ENCODE measurements around the gene ATP1A2. TPM values are rescaled to one million over a fixed set of nuclear protein-coding genes. Genes with fewer than 3 reads are reported as not detected.

The ATP1A2 gene
- total and polyA plus RNA-seq, 7 donors, result 52.5 to 1,040 (median 523) TPM

DNA sequence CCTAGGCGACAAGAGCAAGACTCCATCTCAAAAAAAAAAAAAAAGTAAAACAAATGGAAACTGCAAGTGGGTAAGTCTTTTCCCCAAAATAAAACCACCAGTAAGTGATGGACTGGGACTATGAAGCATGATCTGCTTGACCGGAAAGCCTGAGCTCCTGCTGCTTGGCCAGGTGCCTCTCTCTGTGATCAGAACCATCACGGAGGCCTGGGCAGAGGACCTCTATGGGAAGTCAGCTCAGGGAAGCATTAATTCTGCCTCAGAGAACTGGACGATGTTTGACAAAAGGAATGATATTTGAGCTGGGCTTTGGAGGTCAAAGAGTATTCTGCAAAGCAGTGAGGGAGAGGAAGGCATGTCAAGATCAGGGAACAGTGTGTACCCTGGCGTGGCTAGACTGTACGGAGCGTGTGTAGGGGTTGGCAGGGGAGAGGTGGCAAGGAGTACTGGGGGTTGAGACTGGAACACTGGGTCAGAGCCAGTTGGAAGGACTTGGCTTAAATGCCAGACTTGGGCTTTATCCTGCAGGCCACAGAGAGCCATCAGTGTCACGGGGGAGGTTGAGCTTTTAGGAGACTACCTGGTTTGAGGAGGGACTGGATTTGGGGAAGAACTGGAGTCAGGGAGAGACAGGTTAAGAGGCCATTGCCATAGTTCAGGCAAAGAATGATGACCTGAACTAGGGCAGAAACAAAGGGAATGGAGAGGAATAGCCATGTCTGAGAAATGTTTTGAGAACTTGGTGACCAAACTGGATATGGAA, 16.4 kb downstream of the ATP1A2 start:
- Histone ChIP-seq H3K4me1 (peaks cover 84% of the 10 kb centered on the region), H3K27me3 (ENCODE audit: insufficient read depth in 3 of 3, low read length in 2 of 3) (no peaks in the 10 kb centered on the region), H3K4me3 (peak overlapping the region; percentile 11), H3K36me3 (ENCODE audit: insufficient read depth in 1 of 2, low read depth in 1 of 2) (peaks cover 0 to 89% of the 10 kb centered on the region in 2 donors), H3K27ac (peak overlapping the region; percentile 98), H3K9me3 (no peaks in the 10 kb centered on the region)
- TF ChIP-seq, protein P1, sequence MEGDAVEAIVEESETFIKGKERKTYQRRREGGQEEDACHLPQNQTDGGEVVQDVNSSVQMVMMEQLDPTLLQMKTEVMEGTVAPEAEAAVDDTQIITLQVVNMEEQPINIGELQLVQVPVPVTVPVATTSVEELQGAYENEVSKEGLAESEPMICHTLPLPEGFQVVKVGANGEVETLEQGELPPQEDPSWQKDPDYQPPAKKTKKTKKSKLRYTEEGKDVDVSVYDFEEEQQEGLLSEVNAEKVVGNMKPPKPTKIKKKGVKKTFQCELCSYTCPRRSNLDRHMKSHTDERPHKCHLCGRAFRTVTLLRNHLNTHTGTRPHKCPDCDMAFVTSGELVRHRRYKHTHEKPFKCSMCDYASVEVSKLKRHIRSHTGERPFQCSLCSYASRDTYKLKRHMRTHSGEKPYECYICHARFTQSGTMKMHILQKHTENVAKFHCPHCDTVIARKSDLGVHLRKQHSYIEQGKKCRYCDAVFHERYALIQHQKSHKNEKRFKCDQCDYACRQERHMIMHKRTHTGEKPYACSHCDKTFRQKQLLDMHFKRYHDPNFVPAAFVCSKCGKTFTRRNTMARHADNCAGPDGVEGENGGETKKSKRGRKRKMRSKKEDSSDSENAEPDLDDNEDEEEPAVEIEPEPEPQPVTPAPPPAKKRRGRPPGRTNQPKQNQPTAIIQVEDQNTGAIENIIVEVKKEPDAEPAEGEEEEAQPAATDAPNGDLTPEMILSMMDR (IDR thresholded peaks at IDR 0.05), result no peak
- DNase-seq (peak; percentile 73 to 91), ATAC-seq (peak; percentile 45 to 75 (median 71))
- 16 to 39% (median 23%) methylated on average over 8 of the region's 8 CpGs for WGBS, 3 donors
- intact Hi-C loops (cut with DNase I), result no loop called here

GRCh38 chr1:160133990-160134770, 18.6 kb downstream of the ATP1A2 start:
- WGBS, 3 donors, result 51 to 62% (median 53%) methylated on average over 9 of the region's 9 CpGs
- H3K9me3 ChIP-seq, result no peaks in the 10 kb centered on the region
- peak overlapping the region; percentile 98 for H3K27ac ChIP-seq
- no peak overlapping the region for H3K4me3 ChIP-seq
- TF ChIP-seq, protein P1 (IDR thresholded peaks at IDR 0.05), result no peak
- H3K27me3 ChIP-seq (ENCODE audit: insufficient read depth in 3 of 3, low read length in 2 of 3), result no peaks in the 10 kb centered on the region
- no peak for ATAC-seq
- peaks cover 76% of the 10 kb centered on the region for H3K4me1 ChIP-seq
- DNase-seq, result no peak
- peaks cover 0 to 95% of the 10 kb centered on the region in 2 donors for H3K36me3 ChIP-seq (ENCODE audit: insufficient read depth in 1 of 2, low read depth in 1 of 2)
- intact Hi-C loops (cut with DNase I), result no loop called here

GRCh38 chr1:160134791-160135572, 19.4 kb downstream of the ATP1A2 start:
- Histone ChIP-seq H3K4me3 (no peak overlapping the region), H3K27ac (peak overlapping the region; percentile 75), H3K9me3 (no peaks in the 10 kb centered on the region), H3K27me3 (ENCODE audit: insufficient read depth in 3 of 3, low read length in 2 of 3) (no peaks in the 10 kb centered on the region), H3K36me3 (ENCODE audit: insufficient read depth in 1 of 2, low read depth in 1 of 2) (peaks cover 0 to 95% of the 10 kb centered on the region in 2 donors), H3K4me1 (peaks cover 68% of the 10 kb centered on the region)
- ATAC-seq (no peak), DNase-seq (no peak)
- intact Hi-C loops (cut with DNase I), result no loop called here
- WGBS, 3 donors, result 50 to 67% (median 50%) methylated on average over 17 to 20 of the region's 20 CpGs
- TF ChIP-seq, protein P1 (IDR thresholded peaks at IDR 0.05), result no peak

DNA sequence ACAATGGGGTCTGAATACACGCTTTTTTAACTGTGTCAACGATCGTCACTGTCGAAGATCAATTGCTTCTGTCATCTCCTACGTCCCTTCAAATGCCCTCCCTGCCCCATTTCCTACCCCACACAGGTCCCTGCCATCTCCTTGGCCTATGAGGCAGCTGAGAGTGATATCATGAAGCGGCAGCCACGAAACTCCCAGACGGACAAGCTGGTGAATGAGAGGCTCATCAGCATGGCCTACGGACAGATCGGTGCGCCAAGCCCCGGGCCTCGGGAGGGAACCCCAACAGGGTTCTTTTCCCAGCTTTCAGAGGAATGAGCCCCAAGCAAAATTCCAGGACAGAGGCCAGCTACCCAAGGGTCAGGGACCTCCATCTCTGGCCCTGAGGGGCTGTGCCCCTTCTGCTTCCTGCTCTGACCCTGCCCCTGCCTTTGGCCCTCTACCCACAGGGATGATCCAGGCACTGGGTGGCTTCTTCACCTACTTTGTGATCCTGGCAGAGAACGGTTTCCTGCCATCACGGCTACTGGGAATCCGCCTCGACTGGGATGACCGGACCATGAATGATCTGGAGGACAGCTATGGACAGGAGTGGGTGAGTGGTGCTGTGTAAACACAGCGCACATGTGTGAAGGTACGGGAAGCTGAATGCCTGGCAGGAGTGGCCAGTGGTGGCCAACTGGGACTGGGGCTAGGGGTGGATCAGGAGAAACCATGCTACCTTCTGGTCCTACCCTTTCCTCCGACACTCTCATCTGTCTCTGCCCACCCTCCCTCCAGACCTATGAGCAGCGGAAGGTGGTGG, 20.8 kb downstream of the ATP1A2 start:
- intact Hi-C loops (cut with DNase I), result no loop called here
- Histone ChIP-seq H3K27me3 (ENCODE audit: insufficient read depth in 3 of 3, low read length in 2 of 3) (no peaks in the 10 kb centered on the region), H3K4me3 (no peak overlapping the region), H3K9me3 (no peaks in the 10 kb centered on the region), H3K27ac (peak overlapping the region; percentile 75), H3K4me1 (peaks cover 55% of the 10 kb centered on the region), H3K36me3 (ENCODE audit: insufficient read depth in 1 of 2, low read depth in 1 of 2) (peaks cover 0 to 95% of the 10 kb centered on the region in 2 donors)
- DNase-seq, result no peak
- ATAC-seq, result peak in 1 of 4 donors; percentile 2
- WGBS, 3 donors, result 53 to 85% (median 66%) methylated on average over 22 of the region's 22 CpGs
- TF ChIP-seq, protein P1 (IDR thresholded peaks at IDR 0.05), result no peak

All from psoas muscle (tissue), 8 donors.